ENCODE data around the gene CEP68.

DNA sequence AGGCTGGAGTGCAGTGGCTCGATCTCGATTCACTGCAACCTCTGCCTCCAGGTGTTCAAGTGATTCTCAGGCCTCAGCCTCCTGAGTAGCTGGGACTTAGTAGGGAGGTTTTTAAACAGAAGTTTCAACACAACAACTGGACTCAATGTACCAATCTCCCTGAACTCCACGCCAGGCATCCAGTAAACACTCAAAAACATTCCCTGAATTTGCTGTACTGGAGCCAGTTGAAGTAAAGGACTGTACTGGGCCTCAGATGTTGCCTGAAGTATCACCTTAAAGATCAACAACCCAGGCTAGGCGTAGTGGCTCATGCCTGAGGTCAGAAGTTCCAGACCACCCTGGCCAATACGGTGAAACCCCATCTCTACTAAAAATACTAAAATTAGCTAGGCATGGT is 51.3 kb downstream of the CEP68 start:
- TF ChIP-seq, protein P1, sequence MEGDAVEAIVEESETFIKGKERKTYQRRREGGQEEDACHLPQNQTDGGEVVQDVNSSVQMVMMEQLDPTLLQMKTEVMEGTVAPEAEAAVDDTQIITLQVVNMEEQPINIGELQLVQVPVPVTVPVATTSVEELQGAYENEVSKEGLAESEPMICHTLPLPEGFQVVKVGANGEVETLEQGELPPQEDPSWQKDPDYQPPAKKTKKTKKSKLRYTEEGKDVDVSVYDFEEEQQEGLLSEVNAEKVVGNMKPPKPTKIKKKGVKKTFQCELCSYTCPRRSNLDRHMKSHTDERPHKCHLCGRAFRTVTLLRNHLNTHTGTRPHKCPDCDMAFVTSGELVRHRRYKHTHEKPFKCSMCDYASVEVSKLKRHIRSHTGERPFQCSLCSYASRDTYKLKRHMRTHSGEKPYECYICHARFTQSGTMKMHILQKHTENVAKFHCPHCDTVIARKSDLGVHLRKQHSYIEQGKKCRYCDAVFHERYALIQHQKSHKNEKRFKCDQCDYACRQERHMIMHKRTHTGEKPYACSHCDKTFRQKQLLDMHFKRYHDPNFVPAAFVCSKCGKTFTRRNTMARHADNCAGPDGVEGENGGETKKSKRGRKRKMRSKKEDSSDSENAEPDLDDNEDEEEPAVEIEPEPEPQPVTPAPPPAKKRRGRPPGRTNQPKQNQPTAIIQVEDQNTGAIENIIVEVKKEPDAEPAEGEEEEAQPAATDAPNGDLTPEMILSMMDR (conservative IDR thresholded peaks at IDR 0.05; ENCODE audit: low read length): no peak
- TF ChIP-seq EZH2phosphoT487 (IDR thresholded peaks at IDR 0.05; ENCODE audit: borderline replicate concordance): no peak
